Measurements from ENCODE around the gene SBF2. TPM values are rescaled to one million over a fixed set of nuclear protein-coding genes. Genes with fewer than 3 reads are reported as not detected.

Gene SBF2
- polyA plus RNA-seq, 1 donor: 45.4 TPM

DNA sequence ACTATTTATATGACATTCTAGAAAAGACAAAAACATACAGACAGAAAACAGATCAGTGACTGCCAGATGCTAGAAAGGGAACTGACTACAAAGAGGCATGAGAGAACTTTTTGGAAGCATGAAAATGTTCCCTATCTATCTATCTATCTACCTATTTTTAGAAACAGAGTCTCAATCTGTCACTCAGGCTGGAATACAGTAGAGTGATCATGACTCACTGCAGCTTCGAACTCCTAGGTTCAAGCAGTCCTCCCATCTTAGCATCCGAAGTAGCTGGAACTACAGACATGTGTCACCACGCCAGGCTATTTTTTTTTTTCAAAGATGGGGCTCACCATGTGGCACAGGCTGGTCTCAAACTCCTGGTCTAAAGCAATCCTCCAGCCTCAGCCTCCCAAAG is 6.9 kb downstream of the SBF2 start:
- no peaks in the 10 kb centered on the region for H3K27me3 ChIP-seq (ENCODE audit: control insufficient read depth, insufficient read depth, low read length)
- no peak for DNase-seq
- WGBS (ENCODE audit: insufficient coverage, low lambda C conversion rate): no CpG with 5 or more reads among the region's 3 CpGs
- H3K4me3 ChIP-seq (ENCODE audit: low read length): no peak overlapping the region
- H3K36me3 ChIP-seq (ENCODE audit: control insufficient read depth, insufficient read depth, low read length): no peaks in the 10 kb centered on the region
- H3K27ac ChIP-seq (ENCODE audit: low read length): no peak overlapping the region
- peaks cover 33% of the 10 kb centered on the region for H3K4me1 ChIP-seq (ENCODE audit: control insufficient read depth, insufficient read depth, low read length)
- no peaks in the 10 kb centered on the region for H3K9me3 ChIP-seq (ENCODE audit: control insufficient read depth, low read depth, low read length)

DNA sequence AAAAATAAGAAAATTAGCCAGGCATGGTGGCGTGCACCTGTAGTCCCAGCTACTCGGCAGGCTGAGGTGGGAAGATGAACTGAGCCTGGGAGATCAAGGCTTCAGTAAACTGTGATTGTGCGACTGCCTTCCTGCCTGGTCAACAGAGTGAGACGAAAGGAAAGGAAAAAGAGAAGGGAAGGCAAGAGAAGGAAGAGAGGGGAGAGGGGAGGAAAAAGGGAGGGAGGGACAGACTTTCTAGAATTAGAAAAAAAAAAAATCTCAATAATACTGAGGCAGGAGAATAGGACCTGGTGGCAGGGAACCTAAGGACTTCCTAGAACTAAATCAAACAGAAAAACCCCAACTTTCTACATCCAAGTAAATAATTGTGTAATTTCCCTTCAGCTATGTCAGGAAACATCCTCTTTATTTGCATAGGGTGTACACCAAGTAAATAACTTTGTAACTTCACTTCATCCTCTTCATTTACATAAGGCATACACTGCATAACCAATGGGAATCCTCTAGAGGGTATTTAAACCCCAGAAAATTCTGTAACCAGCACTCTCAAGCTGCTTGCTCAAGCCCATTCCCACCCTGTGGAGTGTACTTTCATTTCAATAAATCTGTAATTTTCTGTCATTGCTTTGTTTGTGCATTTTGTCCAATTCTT is 8.7 kb downstream of the SBF2 start:
- no peaks in the 10 kb centered on the region for H3K36me3 ChIP-seq (ENCODE audit: control insufficient read depth, insufficient read depth, low read length)
- H3K27me3 ChIP-seq (ENCODE audit: control insufficient read depth, insufficient read depth, low read length): no peaks in the 10 kb centered on the region
- no peak overlapping the region for H3K27ac ChIP-seq (ENCODE audit: low read length)
- H3K9me3 ChIP-seq (ENCODE audit: control insufficient read depth, low read depth, low read length): no peaks in the 10 kb centered on the region
- DNase-seq: no peak
- H3K4me3 ChIP-seq (ENCODE audit: low read length): no peak overlapping the region
- 94% methylated on average over 4 of the region's 4 CpGs for WGBS (ENCODE audit: insufficient coverage, low lambda C conversion rate)
- H3K4me1 ChIP-seq (ENCODE audit: control insufficient read depth, insufficient read depth, low read length): peaks cover 30% of the 10 kb centered on the region

DNA sequence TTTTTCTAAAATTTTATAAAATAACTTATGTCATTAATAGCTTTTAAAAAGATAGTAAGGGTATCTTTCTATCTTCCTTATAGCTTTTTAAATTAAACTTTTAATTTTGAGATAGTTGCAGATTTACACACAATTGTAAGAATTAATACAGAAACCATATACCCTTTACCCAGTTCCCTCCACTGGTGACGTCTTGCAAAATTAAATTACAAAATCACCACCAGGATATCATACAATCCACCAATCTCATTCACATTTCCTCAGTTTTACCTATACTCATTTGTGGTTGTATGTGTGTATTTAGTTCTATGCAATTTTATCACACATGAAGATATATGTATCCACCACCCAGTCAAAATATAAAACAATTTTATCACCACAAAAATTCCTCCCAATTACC is 10.0 kb downstream of the SBF2 start:
- no peak overlapping the region for H3K27ac ChIP-seq (ENCODE audit: low read length)
- no peak overlapping the region for H3K4me3 ChIP-seq (ENCODE audit: low read length)
- no CpG with 5 or more reads among the region's 1 CpG for WGBS (ENCODE audit: insufficient coverage, low lambda C conversion rate)
- peaks cover 17% of the 10 kb centered on the region for H3K4me1 ChIP-seq (ENCODE audit: control insufficient read depth, insufficient read depth, low read length)
- no peaks in the 10 kb centered on the region for H3K36me3 ChIP-seq (ENCODE audit: control insufficient read depth, insufficient read depth, low read length)
- DNase-seq: no peak
- H3K27me3 ChIP-seq (ENCODE audit: control insufficient read depth, insufficient read depth, low read length): no peaks in the 10 kb centered on the region
- no peaks in the 10 kb centered on the region for H3K9me3 ChIP-seq (ENCODE audit: control insufficient read depth, low read depth, low read length)

DNA sequence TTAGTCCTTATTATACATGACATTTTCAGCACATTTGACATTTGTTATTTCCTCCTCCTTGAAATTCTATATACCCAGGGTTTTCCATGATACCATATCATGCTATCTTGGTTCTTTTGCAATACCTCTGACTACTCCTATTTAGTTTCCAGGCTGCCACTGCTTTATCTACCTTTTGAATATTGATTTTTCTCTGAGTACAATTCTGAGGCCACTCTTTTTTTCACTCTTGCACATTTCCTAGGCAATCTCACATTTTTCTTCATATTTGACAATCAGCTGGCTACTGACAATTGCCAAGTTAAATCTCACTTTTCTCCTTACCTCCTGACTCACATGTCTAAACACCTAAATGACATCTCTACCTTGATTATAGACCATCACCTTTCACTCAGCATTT is 11.9 kb downstream of the SBF2 start:
- peak in 1 of 2 donors; percentile 57 for DNase-seq
- no peaks in the 10 kb centered on the region for H3K36me3 ChIP-seq (ENCODE audit: control insufficient read depth, insufficient read depth, low read length)
- H3K9me3 ChIP-seq (ENCODE audit: control insufficient read depth, low read depth, low read length): no peaks in the 10 kb centered on the region
- peaks cover 4% of the 10 kb centered on the region for H3K4me1 ChIP-seq (ENCODE audit: control insufficient read depth, insufficient read depth, low read length)
- no peak overlapping the region for H3K27ac ChIP-seq (ENCODE audit: low read length)
- no peaks in the 10 kb centered on the region for H3K27me3 ChIP-seq (ENCODE audit: control insufficient read depth, insufficient read depth, low read length)
- no peak overlapping the region for H3K4me3 ChIP-seq (ENCODE audit: low read length)

- Histone ChIP-seq H3K4me3 (ENCODE audit: low read length) (no peak overlapping the region), H3K4me1 (ENCODE audit: control insufficient read depth, insufficient read depth, low read length) (no peaks in the 10 kb centered on the region), H3K27me3 (ENCODE audit: control insufficient read depth, insufficient read depth, low read length) (no peaks in the 10 kb centered on the region), H3K36me3 (ENCODE audit: control insufficient read depth, insufficient read depth, low read length) (no peaks in the 10 kb centered on the region), H3K9me3 (ENCODE audit: control insufficient read depth, low read depth, low read length) (no peaks in the 10 kb centered on the region), H3K27ac (ENCODE audit: low read length) (no peak overlapping the region)
- no peak for DNase-seq
Measured at GRCh38 chr11:10275714-10276113, 18.3 kb downstream of the SBF2 start.

DNA sequence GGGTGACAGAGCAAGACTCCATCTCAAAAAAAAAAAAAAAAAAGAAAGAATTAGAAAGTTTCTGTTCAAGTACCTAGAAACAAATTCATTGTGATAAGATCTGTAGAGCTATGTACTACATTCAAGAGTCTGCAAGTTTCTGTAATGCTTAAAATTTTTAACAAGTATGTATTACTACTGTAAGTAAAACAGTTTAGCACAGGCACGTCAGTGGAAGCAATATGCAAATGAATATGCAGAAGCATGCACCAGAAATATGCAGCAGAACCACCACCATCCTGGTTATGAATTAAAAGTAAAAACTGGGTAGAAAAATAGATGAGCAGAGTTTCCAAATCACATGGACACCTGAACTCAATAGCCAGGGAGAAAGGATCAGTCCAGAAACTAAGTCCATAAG is 19.3 kb downstream of the SBF2 start:
- H3K36me3 ChIP-seq (ENCODE audit: control insufficient read depth, insufficient read depth, low read length): no peaks in the 10 kb centered on the region
- H3K27me3 ChIP-seq (ENCODE audit: control insufficient read depth, insufficient read depth, low read length): no peaks in the 10 kb centered on the region
- 89% methylated on average over 1 of the region's 1 CpG for WGBS (ENCODE audit: insufficient coverage, low lambda C conversion rate)
- no peaks in the 10 kb centered on the region for H3K4me1 ChIP-seq (ENCODE audit: control insufficient read depth, insufficient read depth, low read length)
- H3K27ac ChIP-seq (ENCODE audit: low read length): no peak overlapping the region
- DNase-seq: no peak
- H3K9me3 ChIP-seq (ENCODE audit: control insufficient read depth, low read depth, low read length): no peaks in the 10 kb centered on the region
- no peak overlapping the region for H3K4me3 ChIP-seq (ENCODE audit: low read length)

DNA sequence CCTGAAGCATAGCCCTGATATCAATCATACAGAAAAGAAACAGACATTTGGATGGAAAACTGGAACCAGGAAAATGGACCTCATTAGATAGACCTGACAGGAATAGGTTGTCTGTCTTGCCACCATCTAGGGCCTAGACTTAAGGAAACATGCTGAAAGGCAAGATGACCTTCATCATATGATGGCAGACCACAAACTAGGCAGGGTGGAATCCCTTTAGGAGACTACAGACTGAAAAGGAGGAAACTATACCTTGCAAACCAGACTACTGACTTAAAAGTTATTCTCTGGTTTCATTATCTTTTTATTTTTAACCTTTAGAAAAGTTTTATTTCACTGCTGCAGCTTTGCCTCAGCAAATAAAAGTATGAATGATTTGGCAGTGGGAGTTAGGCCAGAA is 20.3 kb downstream of the SBF2 start:
- H3K4me1 ChIP-seq (ENCODE audit: control insufficient read depth, insufficient read depth, low read length): no peaks in the 10 kb centered on the region
- DNase-seq: no peak
- no peak overlapping the region for H3K4me3 ChIP-seq (ENCODE audit: low read length)
- no peaks in the 10 kb centered on the region for H3K27me3 ChIP-seq (ENCODE audit: control insufficient read depth, insufficient read depth, low read length)
- no peak overlapping the region for H3K27ac ChIP-seq (ENCODE audit: low read length)
- H3K9me3 ChIP-seq (ENCODE audit: control insufficient read depth, low read depth, low read length): no peaks in the 10 kb centered on the region
- H3K36me3 ChIP-seq (ENCODE audit: control insufficient read depth, insufficient read depth, low read length): no peaks in the 10 kb centered on the region

DNA sequence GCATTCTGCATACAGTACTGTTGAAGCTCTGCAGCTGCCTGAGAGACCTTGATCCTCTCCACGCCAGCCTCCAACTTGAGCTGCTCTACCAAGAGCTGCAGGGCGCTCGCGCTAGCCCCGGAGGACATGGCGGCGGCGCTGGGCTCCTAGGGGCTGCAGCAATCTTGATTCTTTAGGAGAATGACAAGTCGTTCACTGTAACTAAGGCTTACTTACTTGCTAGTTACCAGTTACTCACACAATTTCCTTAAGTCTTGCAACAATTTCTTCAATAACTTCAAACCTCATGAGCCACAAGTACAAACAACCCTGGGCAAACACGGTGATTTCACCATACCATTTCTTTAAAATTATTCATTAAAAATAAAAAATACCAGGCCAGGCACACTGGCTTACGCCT is 21.9 kb downstream of the SBF2 start:
- no peak for DNase-seq
- no CpG with 5 or more reads among the region's 11 CpGs for WGBS (ENCODE audit: insufficient coverage, low lambda C conversion rate)

DNA sequence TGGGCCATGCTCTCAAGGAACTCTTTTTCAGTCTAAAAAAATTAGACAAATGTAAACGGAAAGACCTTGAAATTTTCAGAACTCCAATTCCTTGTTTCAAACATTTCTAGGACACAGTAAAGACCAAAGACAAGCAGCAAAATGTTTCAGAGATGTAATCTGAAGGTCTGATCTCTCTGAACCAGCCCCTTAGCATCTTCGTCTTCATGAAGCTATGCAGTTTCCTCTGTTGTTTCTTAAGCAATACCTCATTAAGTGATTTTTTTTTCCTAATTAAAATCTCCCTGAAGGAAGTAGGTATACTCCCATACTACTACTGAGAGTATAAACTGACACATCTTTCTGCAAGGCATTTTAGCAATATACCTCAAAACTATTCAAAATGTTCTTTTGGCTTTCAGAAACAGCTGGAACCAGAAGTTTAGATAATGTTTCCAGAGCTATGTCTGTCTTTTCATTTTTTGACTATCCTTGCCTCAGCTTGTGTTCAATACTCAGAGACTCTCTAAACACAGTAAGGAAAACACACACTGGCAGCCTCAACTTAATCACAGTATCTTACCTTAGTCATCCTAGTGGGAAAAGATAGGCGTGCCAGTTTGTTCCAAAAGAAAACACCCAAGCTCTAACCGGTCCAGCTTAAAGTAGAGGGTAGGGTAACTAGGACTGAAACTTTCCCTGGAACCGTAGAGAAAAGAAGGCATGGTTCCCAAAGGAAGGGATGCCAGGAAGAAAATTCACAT is 25.1 kb downstream of the SBF2 start:
- H3K27me3 ChIP-seq (ENCODE audit: control insufficient read depth, insufficient read depth, low read length): no peaks in the 10 kb centered on the region
- no peaks in the 10 kb centered on the region for H3K4me1 ChIP-seq (ENCODE audit: control insufficient read depth, insufficient read depth, low read length)
- no peak for DNase-seq
- no peak overlapping the region for H3K27ac ChIP-seq (ENCODE audit: low read length)
- no peaks in the 10 kb centered on the region for H3K36me3 ChIP-seq (ENCODE audit: control insufficient read depth, insufficient read depth, low read length)
- H3K4me3 ChIP-seq (ENCODE audit: low read length): no peak overlapping the region
- 94% methylated on average over 2 of the region's 5 CpGs for WGBS (ENCODE audit: insufficient coverage, low lambda C conversion rate)
- no peaks in the 10 kb centered on the region for H3K9me3 ChIP-seq (ENCODE audit: control insufficient read depth, low read depth, low read length)

More for the DNA sequence above, 21.9 kb downstream of the SBF2 start:
- Histone ChIP-seq H3K9me3 (ENCODE audit: control insufficient read depth, low read depth, low read length) (no peaks in the 10 kb centered on the region), H3K27me3 (ENCODE audit: control insufficient read depth, insufficient read depth, low read length) (no peaks in the 10 kb centered on the region), H3K36me3 (ENCODE audit: control insufficient read depth, insufficient read depth, low read length) (no peaks in the 10 kb centered on the region), H3K27ac (ENCODE audit: low read length) (no peak overlapping the region), H3K4me3 (ENCODE audit: low read length) (no peak overlapping the region), H3K4me1 (ENCODE audit: control insufficient read depth, insufficient read depth, low read length) (no peaks in the 10 kb centered on the region)

- WGBS (ENCODE audit: insufficient coverage, low lambda C conversion rate): 100% methylated on average over 3 of the region's 3 CpGs
Measured at GRCh38 chr11:10267821-10268220, 26.2 kb downstream of the SBF2 start.

GRCh38 chr11:10265936-10266335 is 28.1 kb downstream of the SBF2 start:
- no CpG with 5 or more reads among the region's 3 CpGs for WGBS (ENCODE audit: insufficient coverage, low lambda C conversion rate)
- Histone ChIP-seq H3K36me3 (ENCODE audit: control insufficient read depth, insufficient read depth, low read length) (no peaks in the 10 kb centered on the region), H3K9me3 (ENCODE audit: control insufficient read depth, low read depth, low read length) (no peaks in the 10 kb centered on the region), H3K4me1 (ENCODE audit: control insufficient read depth, insufficient read depth, low read length) (no peaks in the 10 kb centered on the region), H3K27ac (ENCODE audit: low read length) (no peak overlapping the region), H3K27me3 (ENCODE audit: control insufficient read depth, insufficient read depth, low read length) (no peaks in the 10 kb centered on the region), H3K4me3 (ENCODE audit: low read length) (no peak overlapping the region)
- no peak for DNase-seq

More at GRCh38 chr11:10267821-10268220, 26.2 kb downstream of the SBF2 start:
- H3K36me3 ChIP-seq (ENCODE audit: control insufficient read depth, insufficient read depth, low read length): no peaks in the 10 kb centered on the region
- H3K4me3 ChIP-seq (ENCODE audit: low read length): no peak overlapping the region
- H3K27ac ChIP-seq (ENCODE audit: low read length): no peak overlapping the region
- no peaks in the 10 kb centered on the region for H3K9me3 ChIP-seq (ENCODE audit: control insufficient read depth, low read depth, low read length)
- H3K4me1 ChIP-seq (ENCODE audit: control insufficient read depth, insufficient read depth, low read length): no peaks in the 10 kb centered on the region
- no peaks in the 10 kb centered on the region for H3K27me3 ChIP-seq (ENCODE audit: control insufficient read depth, insufficient read depth, low read length)
- no peak for DNase-seq
